HG03045 (cell line): ENCODE data around the gene TACR2.

Experiments
- ATAC-seq: cut with Tn5 transposase; IDR thresholded peaks from one replicate; pipeline ENCODE4 v1.9.1; 2021; ENCODE audit warnings: mild to moderate bottlenecking, moderate library complexity; ENCODE audit not compliant: unreplicated experiment

Gene TACR2

DNA sequence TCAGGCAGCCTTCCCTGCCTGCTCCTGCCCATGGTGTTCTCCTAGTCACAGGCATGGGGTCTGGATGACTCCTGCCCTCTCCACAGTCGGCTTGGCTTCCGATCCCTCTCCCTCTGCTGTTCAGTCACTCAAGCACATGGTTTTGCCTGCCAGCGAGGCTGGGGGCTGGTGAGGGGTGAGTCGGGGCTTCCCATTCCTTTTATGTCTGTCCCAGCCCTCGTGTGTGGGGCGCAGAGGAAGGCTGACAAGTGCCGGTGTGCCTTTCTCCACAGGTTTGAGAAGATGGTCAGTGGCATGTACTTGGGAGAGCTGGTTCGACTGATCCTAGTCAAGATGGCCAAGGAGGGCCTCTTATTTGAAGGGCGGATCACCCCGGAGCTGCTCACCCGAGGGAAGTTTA, 40.1 kb downstream of the TACR2 start:
- ATAC-seq = no peak

DNA sequence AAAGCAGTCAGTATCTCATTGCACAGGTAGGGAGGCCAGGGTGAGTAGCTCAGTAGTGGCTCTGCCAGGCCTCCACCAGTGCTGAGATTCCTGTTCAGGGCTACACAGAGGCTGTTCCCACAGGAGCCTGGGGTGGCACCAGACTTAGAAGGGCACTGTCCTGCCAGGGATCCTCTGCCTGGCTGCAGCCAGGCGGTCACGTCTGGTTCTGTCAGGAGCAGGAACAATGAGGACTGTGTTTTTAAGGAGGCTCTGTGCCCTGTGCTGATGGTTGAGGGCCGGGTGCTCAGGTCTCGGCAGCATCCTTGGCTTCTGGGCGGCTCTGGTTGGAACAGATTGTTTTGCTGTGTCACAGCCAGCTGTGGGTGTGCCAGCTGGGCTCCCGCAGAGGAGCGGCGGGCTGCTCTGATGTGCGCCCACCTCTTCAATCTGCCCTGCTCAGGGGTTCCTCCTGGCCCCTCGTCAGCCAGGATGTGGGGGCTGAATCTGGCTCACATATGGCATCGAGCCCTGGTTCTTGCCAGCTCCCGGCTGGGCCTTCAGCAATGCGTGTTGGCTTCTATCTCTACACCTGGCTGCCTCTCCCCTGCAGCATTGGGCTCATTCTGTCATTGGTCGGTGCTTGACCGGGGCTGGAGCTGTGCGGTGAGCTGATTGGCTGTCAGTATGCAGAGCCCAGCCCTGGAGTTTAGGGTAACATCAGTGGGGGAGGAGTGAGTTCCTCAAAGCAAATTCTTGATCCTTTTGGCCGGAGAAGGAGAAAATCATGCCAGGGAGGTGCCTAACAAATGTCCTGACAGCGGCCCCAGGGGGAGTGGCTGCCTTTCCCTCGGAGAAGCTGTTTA, 41.2 kb downstream of the TACR2 start:
- no peak for ATAC-seq

DNA sequence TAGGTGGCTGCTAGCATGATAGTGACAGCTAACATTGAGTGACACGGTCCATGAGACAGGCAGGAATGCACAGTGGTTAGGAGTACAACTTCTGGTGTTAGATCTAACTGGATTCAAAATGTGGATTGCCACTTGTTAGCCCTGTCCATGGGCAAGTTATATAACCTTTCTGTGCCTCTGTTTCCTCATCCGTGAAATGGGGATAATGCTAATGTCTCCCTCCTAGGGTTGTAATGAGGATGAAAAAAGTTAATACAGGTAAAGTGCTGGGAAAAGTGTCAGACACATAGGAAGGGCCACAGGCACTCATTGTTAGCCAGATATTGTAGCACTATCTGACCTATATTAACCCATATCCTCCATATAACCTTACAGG, 41.8 kb downstream of the TACR2 start:
- ATAC-seq = no peak

DNA sequence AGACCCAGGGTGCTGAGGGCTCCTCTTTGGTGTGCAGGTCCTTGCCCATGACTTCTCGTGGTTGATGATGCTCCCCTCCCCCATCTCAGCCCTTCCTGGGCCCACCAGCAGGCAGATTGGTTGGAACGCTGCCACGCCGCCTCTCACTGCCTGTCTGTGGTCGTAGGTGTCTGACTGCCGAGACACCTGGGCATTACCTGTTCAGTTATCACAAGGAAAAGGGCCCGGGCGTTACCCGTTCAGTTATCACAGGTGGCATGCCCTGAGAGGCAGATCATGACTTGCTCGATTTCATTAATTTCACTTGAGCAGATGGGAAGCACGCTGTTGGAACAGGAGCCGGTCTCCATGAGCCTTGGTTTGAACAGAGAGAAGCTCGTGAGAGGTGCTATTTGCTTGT, 42.5 kb downstream of the TACR2 start:
- ATAC-seq = no peak

DNA sequence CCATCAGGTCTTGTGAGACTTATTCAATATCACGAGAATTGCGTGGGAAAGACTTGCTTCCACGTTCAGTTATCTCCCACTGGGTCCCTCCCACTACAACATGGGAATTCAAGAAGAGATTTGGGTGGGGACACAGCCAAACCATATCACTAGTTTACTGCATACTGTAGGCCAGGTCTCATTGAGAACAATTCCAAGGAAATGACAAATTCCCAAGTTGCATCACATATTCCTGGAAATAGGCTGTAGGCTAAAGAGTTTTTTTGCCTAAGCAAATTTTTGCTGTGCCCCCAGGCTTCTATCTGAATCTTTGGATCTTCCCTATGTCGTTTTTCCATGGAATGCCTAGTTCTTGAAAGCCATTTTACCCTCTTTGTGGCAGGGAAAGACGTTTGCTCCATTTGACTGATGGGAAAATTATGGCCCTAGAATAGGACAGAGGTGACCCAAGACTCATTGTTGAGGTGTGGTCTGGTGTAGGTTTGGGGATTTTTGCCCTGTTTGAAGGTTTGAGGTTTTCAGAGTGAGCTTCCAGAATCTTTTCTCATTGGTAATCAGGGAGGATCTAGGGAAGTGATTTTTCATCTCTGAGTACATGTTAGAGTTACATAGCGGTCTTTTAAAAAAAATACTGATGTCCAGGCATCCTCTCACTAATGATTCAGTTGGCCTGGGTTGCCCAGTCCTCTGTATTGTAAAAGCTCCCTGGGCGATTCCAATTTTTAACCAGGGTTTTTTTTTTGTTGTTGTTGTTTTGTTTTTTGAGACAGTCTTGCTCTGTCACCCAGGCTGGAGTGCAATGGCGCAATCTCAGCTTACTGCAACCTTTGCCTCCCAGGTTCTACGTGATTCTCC, 44.4 kb downstream of the TACR2 start:
- no peak for ATAC-seq

DNA sequence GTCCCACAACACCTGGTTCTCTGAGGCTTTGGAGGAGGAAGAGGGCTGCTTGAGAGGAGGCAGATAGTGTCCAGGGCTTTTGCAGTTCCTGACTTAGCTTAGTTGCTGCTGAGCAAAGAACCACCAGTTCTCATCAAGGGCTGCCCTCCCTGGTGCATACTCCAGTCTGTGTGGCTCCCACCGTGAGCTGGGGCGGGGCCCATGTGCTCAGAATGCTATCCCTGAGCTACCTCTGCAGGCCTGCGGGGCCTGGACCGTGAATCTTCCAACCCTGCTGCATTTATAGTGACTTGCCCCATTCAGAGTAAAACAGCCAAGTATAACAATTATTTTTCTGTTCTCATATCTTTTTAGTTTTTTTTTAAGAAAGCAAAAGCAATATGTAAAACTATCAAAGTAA, 49.2 kb downstream of the TACR2 start:
- no peak for ATAC-seq

DNA sequence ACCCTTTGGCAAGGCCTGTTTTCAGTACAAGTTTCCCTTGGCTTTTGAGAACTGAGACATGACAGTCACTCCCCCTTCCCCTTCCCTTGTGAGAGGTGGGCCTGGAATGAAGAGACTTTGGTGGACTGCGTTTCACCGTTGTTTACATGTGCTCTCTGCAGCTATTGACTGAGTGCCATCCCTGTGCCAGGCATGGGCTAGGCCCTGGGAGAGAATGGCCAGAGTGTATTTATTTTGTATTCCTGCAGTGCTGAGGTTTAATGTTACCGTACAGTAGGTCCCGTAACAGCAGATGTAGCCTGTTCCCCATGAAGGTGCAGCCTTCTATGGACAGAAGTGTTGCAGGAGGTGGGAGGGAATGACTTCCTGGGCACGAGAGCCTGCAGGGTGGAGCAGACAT, 50.0 kb downstream of the TACR2 start:
- no peak for ATAC-seq

DNA sequence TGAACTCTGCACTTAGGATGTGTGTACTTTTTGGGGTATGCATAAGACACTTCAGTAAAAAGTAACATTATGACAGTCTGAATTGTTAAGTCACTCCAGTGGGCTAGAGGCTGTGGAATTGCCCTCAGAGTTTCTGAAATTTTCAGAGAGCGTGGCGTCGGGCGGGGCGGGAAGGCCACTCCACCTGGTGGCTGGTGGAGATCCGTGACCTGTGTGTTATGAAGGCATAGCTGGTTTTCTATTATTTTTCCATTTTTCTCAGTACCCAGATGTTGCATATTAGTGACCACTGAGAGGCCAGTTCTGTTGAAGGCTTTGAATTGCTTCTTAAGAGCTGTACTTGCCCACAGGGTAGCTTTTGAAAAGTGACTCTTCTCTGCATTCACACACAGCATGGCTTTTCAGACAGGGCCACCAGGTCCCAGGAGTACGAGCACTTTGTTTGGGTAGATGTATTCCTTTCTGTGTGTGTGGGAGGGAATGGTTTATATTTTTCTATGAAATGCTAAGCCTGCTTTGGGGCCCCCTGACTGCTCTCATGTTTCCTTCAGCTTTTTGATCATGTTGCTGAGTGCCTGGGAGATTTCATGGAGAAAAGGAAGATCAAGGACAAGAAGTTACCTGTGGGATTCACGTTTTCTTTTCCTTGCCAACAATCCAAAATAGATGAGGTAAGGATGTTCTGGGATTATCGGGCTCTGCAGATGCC, 52.3 kb downstream of the TACR2 start:
- ATAC-seq = no peak

DNA sequence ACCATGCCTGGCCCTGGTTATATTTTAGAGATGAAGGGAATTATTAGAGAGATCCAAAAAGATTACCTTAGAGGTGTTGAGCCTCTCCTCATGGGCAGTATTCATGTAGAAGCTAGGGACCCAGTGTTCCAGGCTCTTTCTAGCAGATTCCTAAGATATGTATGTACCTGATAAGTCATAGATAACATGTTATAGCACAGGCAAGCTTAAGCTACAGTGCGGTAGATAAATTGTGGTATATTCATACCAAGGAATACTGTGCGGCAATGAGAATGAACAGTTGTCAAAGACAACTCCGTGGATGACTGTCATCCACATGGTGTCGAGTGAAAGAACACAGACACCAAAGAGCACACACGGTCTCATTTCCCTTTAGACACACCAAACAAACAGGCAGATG, 53.1 kb downstream of the TACR2 start:
- no peak for ATAC-seq

DNA sequence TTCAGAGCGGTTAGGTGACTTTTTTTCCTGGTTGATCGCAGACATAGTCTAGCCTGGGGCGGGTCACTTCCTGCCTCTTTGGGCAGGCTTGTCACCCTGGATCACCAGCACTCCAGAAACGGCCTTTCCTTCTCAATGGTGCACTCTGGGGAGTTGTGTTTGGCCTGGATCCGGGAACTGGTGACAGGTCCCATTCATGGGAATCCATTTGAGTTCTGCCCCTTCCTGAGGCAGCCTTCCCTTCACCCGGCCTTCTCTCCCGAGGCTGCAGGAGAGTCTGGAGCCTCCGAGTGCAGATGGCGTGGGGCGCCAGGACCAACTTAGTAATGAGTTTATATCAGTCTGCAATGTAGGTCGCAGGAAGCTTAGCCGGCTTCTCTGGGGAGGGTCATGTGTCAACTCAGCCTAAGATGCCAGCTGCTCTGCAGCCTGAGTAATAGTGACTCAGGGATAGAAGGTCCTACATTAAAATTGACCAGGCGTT, 54.2 kb downstream of the TACR2 start:
- ATAC-seq = no peak

DNA sequence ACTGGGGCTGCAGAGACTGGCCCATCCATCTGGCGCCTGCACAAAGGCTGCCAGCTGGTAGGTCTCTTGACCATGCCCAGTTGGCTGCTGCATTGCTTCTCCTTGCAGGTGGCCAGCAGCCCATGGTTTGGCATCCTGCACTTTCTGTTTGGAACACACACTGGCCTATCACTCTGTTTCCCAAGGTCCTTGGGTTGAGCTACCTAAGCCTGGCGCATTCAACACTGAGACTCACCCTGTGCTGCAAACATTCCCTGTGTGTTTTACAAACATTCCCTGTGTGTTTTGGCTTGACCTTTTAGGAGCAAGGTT, 55.5 kb downstream of the TACR2 start:
- no peak for ATAC-seq

DNA sequence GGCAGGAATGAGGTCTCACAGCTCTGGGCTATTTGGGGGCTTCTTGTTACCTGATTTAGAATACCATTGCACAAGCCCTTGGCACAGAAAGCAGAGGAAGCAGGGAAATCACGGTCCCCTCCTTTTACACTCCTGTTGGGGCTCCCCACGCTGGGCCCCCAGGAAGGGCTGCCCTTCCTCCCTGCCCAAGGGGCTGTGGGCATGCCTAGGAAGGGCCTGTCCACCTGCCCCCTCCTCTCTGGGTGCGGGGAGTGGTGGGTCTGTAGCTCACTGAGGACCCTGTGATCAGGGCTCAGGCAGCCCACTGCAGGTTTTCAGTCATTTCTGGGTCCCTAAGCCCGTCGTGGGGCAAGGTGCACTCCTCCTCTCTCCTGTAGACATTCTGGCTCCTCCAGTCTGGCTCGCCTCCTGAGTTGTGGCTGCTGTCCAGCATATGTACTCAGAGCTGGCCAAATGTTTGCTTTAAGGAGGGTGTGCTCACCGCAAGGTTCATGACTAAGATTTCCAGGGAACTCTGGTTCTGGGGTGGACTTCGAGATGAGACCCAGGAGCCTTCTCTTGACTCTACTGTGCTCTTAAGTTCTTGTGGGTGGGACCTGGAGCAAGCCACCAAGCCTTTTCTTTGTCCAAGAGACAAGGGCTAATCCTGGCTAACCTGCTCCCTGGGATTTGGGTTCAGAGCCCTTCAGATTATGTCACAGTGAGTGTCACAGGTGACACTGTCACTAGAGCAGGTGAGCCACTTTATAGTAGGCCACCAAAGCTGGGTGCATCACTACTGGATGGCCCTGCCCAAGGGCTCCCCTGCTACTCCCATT, 56.0 kb downstream of the TACR2 start:
- ATAC-seq = no peak

DNA sequence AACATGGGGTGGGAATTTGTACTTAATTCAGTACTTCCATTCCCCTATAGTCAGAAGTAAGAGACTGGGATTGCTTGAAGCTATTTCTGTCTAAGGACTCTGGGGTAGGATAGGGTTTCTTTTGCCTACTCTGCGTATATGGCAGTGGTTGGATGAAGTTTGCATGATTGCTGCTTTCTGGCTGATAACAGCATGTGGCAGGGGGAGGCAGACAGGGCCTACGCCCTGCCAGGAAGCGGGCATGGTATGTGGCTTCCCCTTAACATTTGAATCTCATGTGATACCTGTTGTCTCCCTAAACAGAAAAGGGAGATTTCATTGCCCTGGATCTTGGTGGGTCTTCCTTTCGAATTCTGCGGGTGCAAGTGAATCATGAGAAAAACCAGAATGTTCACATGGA, 57.1 kb downstream of the TACR2 start:
- no peak for ATAC-seq

DNA sequence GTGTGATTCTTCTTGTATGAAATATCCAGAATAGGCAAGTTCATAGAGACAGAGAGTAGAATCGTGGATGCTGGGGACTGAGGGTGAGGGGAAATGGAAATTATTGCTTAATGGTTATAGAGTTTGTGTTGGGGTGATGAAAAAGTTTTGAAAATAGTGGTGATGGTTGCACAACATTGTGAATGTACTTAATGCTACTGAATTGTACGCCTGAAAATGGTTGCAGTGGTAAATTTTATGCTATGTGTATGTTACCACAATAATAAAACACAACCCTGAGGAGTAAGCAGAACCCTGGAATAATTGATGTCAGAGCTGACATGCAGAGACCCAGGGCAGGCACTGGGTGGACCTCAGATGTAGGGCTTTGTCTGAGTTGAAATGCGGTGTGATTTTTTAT, 57.6 kb downstream of the TACR2 start:
- no peak for ATAC-seq

DNA sequence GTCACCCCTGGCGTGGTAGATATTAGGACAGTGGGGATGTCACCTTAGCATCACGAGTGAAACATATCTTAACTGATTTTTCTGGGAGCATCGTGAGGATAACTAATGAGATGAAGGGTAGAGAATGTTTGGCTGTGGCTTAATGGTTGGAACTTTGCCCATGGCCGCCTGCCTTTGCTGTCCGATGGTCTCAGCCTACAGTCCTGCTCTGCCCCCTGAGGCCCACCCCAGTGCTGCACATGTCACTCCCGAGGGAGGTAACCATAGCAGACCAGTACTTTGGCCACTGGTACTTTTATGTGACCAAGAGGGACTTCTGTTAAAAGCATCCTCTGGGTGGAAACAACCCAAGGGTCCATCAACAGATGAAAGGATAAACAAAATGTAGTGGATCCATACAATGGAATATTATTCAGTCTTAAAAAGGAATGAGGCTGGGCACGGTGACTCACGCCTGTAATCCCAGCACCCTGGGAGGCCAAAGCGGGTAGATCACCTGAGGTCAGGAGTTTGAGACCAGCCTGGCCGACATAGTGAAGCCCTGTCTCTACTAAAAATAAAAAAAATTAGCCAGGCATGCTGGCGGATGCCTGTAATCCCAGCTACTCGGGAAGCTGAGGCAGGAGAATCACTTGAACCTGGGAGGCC, 58.4 kb downstream of the TACR2 start:
- no peak for ATAC-seq

DNA sequence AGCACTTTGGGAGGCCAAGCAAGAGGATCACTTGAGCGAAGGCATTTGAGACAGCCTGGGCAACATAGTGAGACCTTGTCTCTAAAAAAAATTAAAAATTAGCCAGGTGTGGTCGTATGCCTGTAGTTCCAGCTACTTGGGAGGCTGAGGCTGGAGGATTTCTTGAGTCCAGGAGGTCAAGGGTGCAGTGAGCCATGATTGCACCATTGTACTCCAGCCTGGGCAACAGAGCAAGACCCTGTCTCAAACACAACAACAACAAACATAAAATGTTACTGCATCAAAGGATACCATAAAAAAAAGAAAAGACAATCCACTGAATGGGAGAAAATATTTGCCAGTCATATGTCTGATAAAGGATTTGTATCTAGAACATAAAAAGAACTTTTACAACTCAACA, 60.5 kb downstream of the TACR2 start:
- ATAC-seq = no peak

DNA sequence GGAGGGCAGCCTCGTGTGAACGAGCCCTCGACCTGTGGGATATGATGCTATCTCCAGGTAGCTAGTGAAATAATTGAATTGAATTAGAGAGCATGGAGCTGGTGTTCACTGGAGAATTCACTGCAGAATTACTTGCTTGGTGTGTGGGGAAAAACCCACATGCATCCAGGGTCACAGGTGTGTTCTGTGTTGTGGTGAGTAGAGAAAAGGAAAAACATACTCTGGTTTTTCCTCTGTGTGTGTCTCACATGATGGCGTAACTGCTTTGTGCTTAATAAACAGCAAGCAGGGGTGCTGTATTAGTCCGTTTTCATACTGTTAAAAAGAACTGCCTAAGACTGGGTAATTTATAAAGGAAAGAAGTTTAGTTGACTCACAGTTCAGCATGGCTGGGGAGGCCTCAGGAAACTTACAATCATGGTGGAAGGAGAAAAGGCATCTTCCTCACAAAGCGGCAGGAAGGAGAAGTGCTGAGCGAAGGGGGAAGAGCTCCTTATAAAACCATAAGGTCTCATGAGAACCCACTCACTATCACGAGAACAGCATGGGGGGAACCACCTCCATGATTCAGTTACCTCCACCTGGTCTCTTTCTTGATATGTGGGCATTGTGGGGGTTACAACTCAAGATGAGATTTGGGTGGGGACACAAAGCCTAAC, 62.6 kb downstream of the TACR2 start:
- no peak for ATAC-seq
